ENCODE results near the gene LRRN1. TPM values are rescaled to one million over a fixed set of nuclear protein-coding genes. Genes with fewer than 3 reads are reported as not detected.

LRRN1 gene
- total RNA-seq, 1 donor from 2014 or later = 0.53 TPM

DNA sequence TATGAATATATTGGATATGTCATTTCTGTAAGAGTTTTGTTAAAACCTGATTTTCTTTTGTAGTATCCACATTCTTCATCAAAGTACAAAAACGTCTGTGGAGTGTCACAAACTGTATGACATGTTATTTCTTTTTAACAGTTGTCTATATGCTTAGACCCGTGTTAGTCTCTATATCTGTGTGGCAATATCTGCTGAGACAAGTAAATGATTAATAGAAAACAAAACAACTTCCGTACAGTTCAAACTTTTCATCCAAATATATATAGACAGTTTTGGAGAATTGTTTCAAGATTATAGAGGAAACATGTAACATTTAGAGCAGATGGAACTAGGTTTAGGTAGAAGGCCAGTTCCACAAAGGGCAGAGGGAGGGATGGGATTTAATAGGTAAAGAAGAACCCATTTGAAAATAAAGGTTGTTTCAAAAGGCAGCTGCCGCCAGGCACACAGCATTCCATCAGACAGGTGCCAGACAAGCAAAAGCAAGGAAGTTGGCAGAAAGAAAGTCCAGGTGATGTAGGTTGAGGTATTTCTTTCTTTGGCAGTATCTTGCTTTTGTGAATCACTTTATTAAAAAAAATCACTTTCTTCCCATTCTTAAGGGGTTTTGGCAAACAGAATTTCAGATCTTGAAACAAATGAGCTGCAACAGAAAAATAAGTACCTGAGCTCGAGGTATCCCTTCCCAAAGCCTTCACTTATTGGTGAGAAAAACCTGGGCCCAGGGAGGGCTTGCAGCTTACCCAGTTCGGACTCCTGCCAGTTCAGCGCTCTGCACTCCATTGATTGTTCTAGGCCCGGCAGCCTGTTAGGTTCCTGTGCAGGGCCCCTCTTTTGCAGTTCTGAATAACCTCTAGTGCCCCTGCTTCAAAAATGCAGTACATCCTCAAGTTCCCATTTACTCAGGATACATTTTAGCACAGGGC is 49.0 kb downstream of the LRRN1 start:
- no peak overlapping the region for H3K27ac ChIP-seq
- TF ChIP-seq, protein P1, sequence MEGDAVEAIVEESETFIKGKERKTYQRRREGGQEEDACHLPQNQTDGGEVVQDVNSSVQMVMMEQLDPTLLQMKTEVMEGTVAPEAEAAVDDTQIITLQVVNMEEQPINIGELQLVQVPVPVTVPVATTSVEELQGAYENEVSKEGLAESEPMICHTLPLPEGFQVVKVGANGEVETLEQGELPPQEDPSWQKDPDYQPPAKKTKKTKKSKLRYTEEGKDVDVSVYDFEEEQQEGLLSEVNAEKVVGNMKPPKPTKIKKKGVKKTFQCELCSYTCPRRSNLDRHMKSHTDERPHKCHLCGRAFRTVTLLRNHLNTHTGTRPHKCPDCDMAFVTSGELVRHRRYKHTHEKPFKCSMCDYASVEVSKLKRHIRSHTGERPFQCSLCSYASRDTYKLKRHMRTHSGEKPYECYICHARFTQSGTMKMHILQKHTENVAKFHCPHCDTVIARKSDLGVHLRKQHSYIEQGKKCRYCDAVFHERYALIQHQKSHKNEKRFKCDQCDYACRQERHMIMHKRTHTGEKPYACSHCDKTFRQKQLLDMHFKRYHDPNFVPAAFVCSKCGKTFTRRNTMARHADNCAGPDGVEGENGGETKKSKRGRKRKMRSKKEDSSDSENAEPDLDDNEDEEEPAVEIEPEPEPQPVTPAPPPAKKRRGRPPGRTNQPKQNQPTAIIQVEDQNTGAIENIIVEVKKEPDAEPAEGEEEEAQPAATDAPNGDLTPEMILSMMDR (IDR thresholded peaks at IDR 0.05) = no peak
- H3K4me3 ChIP-seq = no peak overlapping the region
- H3K36me3 ChIP-seq = no peaks in the 10 kb centered on the region
- H3K4me1 ChIP-seq = no peaks in the 10 kb centered on the region
- H3K27me3 ChIP-seq = no peaks in the 10 kb centered on the region
- DNase-seq (ENCODE audit: low spot score in 2 of 2) = no peak
- intact Hi-C loops (cut with DNase I) = no loop called here
- H3K9me3 ChIP-seq = no peaks in the 10 kb centered on the region

DNA sequence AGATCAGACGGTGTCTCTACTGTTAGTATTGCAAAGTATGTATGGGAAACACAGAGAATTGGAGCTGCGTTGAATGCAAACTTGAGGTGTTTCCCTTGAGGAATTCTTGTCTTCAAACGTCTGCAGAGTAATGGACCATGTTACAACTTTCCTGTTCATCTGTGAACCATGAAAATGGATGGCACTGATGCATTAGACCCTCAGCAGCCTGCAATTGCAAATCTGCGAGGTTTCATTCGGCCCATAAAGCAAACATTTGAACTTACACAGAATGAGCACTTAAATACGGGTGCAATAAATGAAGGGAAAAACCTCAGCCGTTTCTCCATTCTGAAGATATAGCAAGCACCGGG is 49.7 kb downstream of the LRRN1 start:
- Histone ChIP-seq H3K4me3 (no peak overlapping the region), H3K4me1 (no peaks in the 10 kb centered on the region), H3K36me3 (no peaks in the 10 kb centered on the region), H3K9me3 (no peaks in the 10 kb centered on the region), H3K27ac (no peak overlapping the region), H3K27me3 (no peaks in the 10 kb centered on the region)
- DNase-seq (ENCODE audit: low spot score in 2 of 2) = no peak
- TF ChIP-seq, protein P1 (IDR thresholded peaks at IDR 0.05) = no peak
- intact Hi-C loops (cut with DNase I) = no loop called here

GRCh38 chr3:3851621-3852323 is 52.5 kb downstream of the LRRN1 start:
- TF ChIP-seq, protein P1 (IDR thresholded peaks at IDR 0.05) = no peak
- no peaks in the 10 kb centered on the region for H3K4me1 ChIP-seq
- H3K4me3 ChIP-seq = no peak overlapping the region
- intact Hi-C loops (cut with DNase I) = no loop called here
- H3K9me3 ChIP-seq = no peaks in the 10 kb centered on the region
- DNase-seq (ENCODE audit: low spot score in 2 of 2) = no peak
- no peaks in the 10 kb centered on the region for H3K36me3 ChIP-seq
- H3K27me3 ChIP-seq = no peaks in the 10 kb centered on the region
- H3K27ac ChIP-seq = no peak overlapping the region

DNA sequence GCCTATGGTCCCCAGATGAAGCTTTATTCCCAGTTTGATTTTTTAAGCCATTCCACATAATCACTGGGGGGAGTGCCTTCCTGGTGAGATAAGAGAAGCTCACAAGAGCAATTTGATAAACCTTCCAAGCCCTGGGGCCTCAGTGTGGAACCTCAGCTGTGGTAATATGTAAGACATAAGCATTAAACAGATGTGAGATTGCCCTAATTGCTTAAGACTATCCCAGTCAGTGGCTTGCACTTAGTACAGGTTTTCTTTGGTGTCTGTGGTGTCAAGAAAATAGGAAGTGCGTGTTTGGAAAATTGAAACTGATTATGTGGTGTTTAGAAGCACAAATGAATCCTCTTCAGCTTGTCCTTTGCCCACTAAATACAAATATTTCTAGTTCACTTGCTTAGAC is 54.3 kb downstream of the LRRN1 start:
- no peaks in the 10 kb centered on the region for H3K36me3 ChIP-seq
- no peaks in the 10 kb centered on the region for H3K27me3 ChIP-seq
- DNase-seq (ENCODE audit: low spot score in 2 of 2) = no peak
- H3K4me1 ChIP-seq = no peaks in the 10 kb centered on the region
- intact Hi-C loops (cut with DNase I) = no loop called here
- H3K4me3 ChIP-seq = no peak overlapping the region
- no peaks in the 10 kb centered on the region for H3K9me3 ChIP-seq
- TF ChIP-seq, protein P1 (IDR thresholded peaks at IDR 0.05) = no peak
- H3K27ac ChIP-seq = no peak overlapping the region

- TF ChIP-seq, protein P1 (IDR thresholded peaks at IDR 0.05) = no peak
- H3K27ac ChIP-seq = no peak overlapping the region
- H3K36me3 ChIP-seq = no peaks in the 10 kb centered on the region
- no peak overlapping the region for H3K4me3 ChIP-seq
- intact Hi-C loops (cut with DNase I) = no loop called here
- no peaks in the 10 kb centered on the region for H3K27me3 ChIP-seq
- DNase-seq (ENCODE audit: low spot score in 2 of 2) = no peak
- no peaks in the 10 kb centered on the region for H3K4me1 ChIP-seq
- H3K9me3 ChIP-seq = no peaks in the 10 kb centered on the region
Observed at GRCh38 chr3:3855056-3855455, 55.8 kb downstream of the LRRN1 start.

Data from ascending aorta (tissue), 2 donors.